Erythroblast (primary cell): ENCODE data around the gene LPO.

Source experiments
- DNase-seq, 2 experiments: peaks; one replicate each; lab custom pipeline; 2025; lab: John Stamatoyannopoulos, UW
- GATA1 ChIP-seq: IDR thresholded peaks from 2 replicates; pipeline ENCODE4 v1.6.1; 2011; ENCODE audit warnings: low read depth, mild to moderate bottlenecking, control low read depth, low read length, moderate library complexity
- POLR2A ChIP-seq: IDR thresholded peaks from 2 replicates; pipeline ENCODE4 v1.6.1; 2011; ENCODE audit warnings: mild to moderate bottlenecking, low read length

Gene LPO

GRCh38 chr17:58253082-58253481 lies 14.7 kb downstream of the LPO start:
- no peak for DNase-seq
- TF ChIP-seq POLR2A (no peak), GATA1 (no peak)

DNA sequence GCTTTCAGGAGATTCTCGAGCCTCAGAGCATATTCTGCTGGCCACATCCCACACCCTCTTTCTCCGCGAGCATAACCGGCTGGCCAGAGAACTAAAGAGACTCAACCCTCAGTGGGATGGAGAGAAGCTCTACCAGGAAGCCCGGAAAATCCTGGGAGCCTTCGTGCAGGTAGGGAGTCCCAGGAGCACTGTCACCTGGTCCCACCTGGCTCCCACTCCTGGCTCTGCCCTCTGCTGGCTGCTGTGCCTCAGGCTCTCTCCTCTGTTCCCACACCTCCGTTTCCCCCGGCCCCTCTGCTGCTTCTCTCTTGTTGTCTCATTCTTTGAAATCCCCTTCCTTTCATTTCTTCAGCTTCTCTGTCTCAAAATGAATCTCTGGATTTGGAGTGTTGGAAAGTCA lies 16.4 kb downstream of the LPO start:
- DNase-seq: no peak
- no peak for TF ChIP-seq GATA1
- TF ChIP-seq POLR2A: no peak

DNA sequence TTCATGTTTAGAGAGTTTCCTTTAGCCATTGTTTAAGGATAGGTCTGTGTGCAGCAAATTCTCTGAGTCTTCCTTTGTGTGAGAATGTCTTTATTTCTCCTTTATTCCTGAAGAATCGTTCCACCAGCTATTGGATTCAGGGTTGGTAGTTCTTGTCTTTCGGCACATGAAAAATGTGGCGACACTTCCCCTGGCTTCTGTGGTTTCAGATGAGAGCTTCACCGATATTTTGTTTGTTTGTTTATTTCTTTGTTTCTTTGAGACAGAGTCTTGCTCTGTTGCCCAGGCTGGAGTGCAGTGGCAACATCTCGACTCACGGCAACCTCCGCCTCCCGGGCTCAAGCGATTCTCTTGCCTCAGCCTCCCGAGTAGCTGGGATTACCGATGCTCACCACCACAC lies 23.8 kb downstream of the LPO start:
- TF ChIP-seq POLR2A (no peak), GATA1 (no peak)
- no peak for DNase-seq

- no peak for TF ChIP-seq GATA1
- TF ChIP-seq POLR2A: no peak
- no peak for DNase-seq
These were observed 25.4 kb downstream of the LPO start for GRCh38 chr17:58263773-58264172.

GRCh38 chr17:58264407-58265103 lies 26.2 kb downstream of the LPO start:
- TF ChIP-seq GATA1: no peak
- no peak for TF ChIP-seq POLR2A
- no peak for DNase-seq

DNA sequence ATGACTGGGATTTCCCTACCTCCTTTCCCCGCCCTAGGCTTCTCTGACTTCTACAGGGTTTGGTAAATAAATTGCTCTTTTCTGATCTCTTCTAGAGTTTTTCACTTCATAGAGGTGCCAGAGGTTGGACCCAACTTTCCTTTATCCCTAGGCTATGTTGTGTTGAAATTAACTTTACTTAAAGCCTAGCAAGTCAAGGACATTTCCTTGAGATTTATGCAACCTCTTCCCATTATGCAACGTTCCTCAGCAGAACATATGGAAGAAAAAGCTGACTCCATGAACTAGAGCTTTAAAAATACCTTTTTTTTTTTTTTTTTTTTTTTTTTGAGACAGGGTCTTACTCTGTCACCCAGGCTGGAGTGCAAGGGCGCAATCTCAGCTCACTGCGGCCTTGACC lies 26.9 kb downstream of the LPO start:
- DNase-seq: no peak
- TF ChIP-seq GATA1: no peak
- TF ChIP-seq POLR2A: no peak

- no peak for DNase-seq
- TF ChIP-seq GATA1: no peak
- no peak for TF ChIP-seq POLR2A
These were observed 27.8 kb downstream of the LPO start for GRCh38 chr17:58265902-58266875.

- no peak for DNase-seq
- TF ChIP-seq GATA1: no peak
- no peak for TF ChIP-seq POLR2A
These were observed 29.3 kb downstream of the LPO start for GRCh38 chr17:58267347-58268324.

DNA sequence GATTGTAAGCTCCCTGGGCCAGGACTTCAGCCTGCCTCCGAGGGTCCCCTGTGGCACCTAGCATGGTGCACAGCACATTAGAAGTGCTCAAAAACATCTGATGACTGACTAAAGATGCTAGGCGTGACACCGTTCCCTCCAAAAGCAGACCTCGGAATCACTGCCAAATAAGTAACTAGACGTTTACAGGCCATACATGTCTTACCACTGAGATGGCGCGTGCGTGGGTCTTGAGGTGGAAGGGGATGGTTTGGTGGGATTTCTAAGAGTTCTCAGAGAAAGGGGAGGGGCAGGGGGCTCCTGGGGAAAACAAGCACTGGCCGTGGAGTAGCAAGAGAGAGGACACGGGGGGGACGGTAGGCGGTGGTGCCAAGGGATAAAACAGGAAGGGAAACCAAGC lies 29.9 kb downstream of the LPO start:
- DNase-seq: no peak
- no peak for TF ChIP-seq POLR2A
- no peak for TF ChIP-seq GATA1

GRCh38 chr17:58268774-58269556 lies 30.6 kb downstream of the LPO start:
- DNase-seq: no peak
- no peak for TF ChIP-seq POLR2A
- TF ChIP-seq GATA1: no peak

DNA sequence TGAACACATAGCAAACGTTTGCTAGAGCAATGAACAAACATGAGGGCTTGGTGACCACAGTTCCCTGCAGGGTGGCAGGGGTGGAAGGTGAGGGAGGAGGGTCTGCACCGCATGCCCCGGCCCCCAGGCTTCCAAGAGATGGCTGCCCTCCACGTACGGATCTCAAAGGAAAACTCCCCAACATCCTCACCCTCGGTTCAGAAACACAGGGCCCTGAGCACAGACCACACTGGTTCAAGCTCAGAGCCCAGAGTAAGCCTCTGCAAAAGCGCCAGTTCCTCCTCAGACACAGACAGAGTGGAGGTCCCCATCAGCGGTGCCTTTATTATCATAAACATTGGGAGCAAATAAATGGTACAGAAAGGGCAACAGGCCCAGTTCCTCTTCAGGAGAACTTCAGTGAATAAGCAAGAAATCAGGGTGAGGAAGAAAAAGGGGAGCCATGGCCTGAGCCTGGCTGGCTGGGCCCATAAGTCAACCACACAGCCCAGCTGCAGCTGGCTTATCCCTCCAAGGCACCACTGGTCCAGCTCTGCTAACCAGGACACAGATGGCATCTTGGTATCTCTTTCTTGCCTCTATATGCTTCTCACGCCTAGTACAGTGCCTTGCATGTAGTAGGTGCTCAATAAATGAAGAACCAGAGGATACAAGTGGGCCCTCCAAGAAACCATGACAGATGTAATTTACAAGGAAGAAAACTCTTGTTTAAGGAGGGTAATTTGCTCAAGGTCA lies 31.3 kb downstream of the LPO start:
- TF ChIP-seq GATA1 (no peak), POLR2A (no peak)
- no peak for DNase-seq
